ENCODE data around the gene OAT.

The OAT gene

GRCh38 chr10:124464028-124464965 is 45.6 kb upstream of the OAT start:
- Mint-ChIP-seq H3K27ac (peak overlapping the region in 1 of 3 experiments; percentile 39), H3K36me3 (ENCODE audit: low read depth) (no peaks in the 10 kb centered on the region), H3K4me3 (peak overlapping the region; percentile 37 to 51 (median 45)), H3K9me3 (no peaks in the 10 kb centered on the region), H3K27me3 (ENCODE audit: low read depth) (peaks cover 11% of the 10 kb centered on the region), H3K4me1 (no peaks in the 10 kb centered on the region)
- no peak for TF ChIP-seq CTCF (IDR thresholded peaks at IDR 0.05; ENCODE audit: unreplicated experiment in 3 of 3)

GRCh38 chr10:124462348-124462695 is 43.6 kb upstream of the OAT start:
- TF ChIP-seq CTCF (IDR thresholded peaks at IDR 0.05; ENCODE audit: unreplicated experiment in 3 of 3): no peak
- H3K27me3 Mint-ChIP-seq (ENCODE audit: low read depth): peaks cover 17% of the 10 kb centered on the region
- H3K4me3 Mint-ChIP-seq: peak overlapping the region; percentile 89 to 95 (median 93)
- H3K9me3 Mint-ChIP-seq: no peaks in the 10 kb centered on the region
- no peaks in the 10 kb centered on the region for H3K4me1 Mint-ChIP-seq
- H3K36me3 Mint-ChIP-seq (ENCODE audit: low read depth): no peaks in the 10 kb centered on the region
- H3K27ac Mint-ChIP-seq: peak overlapping the region in 2 of 3 experiments; percentile 80 to 87

GRCh38 chr10:124461642-124462347 is 43.1 kb upstream of the OAT start, which contains the start of gene LHPP:
TSS of gene LHPP (plus strand) at chr10:124461823. CDS start at chr10:124461863, 40 bp downstream.
- Mint-ChIP-seq H3K36me3 (ENCODE audit: low read depth) (no peaks in the 10 kb centered on the region), H3K4me1 (no peaks in the 10 kb centered on the region), H3K27ac (peak within 1 kb of the TSS in 2 of 3 experiments; percentile 80 to 87), H3K4me3 (peak within 1 kb of the TSS; percentile 89 to 95 (median 93)), H3K27me3 (ENCODE audit: low read depth) (peaks cover 20% of the 10 kb centered on the region), H3K9me3 (no peaks in the 10 kb centered on the region)
- TF ChIP-seq CTCF (IDR thresholded peaks at IDR 0.05; ENCODE audit: unreplicated experiment in 3 of 3): peak; percentile 38 to 57 (median 39)

GRCh38 chr10:124460144-124460543 is 41.4 kb upstream of the OAT start:
- H3K36me3 Mint-ChIP-seq (ENCODE audit: low read depth): no peaks in the 10 kb centered on the region
- H3K27me3 Mint-ChIP-seq (ENCODE audit: low read depth): peaks cover 36% of the 10 kb centered on the region
- no peaks in the 10 kb centered on the region for H3K9me3 Mint-ChIP-seq
- H3K27ac Mint-ChIP-seq: no peak overlapping the region
- TF ChIP-seq CTCF (IDR thresholded peaks at IDR 0.05; ENCODE audit: unreplicated experiment in 3 of 3): no peak
- peak overlapping the region in 2 of 3 experiments; percentile 37 to 66 for H3K4me3 Mint-ChIP-seq
- no peaks in the 10 kb centered on the region for H3K4me1 Mint-ChIP-seq

GRCh38 chr10:124459395-124459794 is 40.7 kb upstream of the OAT start:
- Mint-ChIP-seq H3K9me3 (no peaks in the 10 kb centered on the region), H3K4me1 (no peaks in the 10 kb centered on the region), H3K27ac (no peak overlapping the region), H3K27me3 (ENCODE audit: low read depth) (peaks cover 44% of the 10 kb centered on the region), H3K36me3 (ENCODE audit: low read depth) (no peaks in the 10 kb centered on the region), H3K4me3 (no peak overlapping the region)
- TF ChIP-seq CTCF (IDR thresholded peaks at IDR 0.05; ENCODE audit: unreplicated experiment in 3 of 3): no peak

Measured in nephron (organoid).